Measurements from ENCODE around the gene RPP25.

GRCh38 chr15:74962219-74962618, 5.6 kb upstream of the RPP25 start:
- TF ChIP-seq, protein P1, sequence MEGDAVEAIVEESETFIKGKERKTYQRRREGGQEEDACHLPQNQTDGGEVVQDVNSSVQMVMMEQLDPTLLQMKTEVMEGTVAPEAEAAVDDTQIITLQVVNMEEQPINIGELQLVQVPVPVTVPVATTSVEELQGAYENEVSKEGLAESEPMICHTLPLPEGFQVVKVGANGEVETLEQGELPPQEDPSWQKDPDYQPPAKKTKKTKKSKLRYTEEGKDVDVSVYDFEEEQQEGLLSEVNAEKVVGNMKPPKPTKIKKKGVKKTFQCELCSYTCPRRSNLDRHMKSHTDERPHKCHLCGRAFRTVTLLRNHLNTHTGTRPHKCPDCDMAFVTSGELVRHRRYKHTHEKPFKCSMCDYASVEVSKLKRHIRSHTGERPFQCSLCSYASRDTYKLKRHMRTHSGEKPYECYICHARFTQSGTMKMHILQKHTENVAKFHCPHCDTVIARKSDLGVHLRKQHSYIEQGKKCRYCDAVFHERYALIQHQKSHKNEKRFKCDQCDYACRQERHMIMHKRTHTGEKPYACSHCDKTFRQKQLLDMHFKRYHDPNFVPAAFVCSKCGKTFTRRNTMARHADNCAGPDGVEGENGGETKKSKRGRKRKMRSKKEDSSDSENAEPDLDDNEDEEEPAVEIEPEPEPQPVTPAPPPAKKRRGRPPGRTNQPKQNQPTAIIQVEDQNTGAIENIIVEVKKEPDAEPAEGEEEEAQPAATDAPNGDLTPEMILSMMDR (IDR thresholded peaks at IDR 0.05; ENCODE audit: insufficient read depth, low read length): no peak
- TF ChIP-seq GABPA (IDR thresholded peaks at IDR 0.05; ENCODE audit: low read depth) (no peak), POLR2AphosphoS5 (IDR thresholded peaks at IDR 0.05; ENCODE audit: low read depth) (no peak), SPI1 (IDR thresholded peaks at IDR 0.05; ENCODE audit: borderline replicate concordance, low read depth) (no peak)
